Neural progenitor cell (in vitro differentiated cells): ENCODE results near the gene WBP2.

Experiments
- CTCF ChIP-seq: fragments of 200-600 bp; sonication (generic); IDR thresholded peaks from 2 replicates; pipeline ENCODE4 v1.5.1; 2017; ENCODE audit warnings: antibody characterized with exemption, mild to moderate bottlenecking
- EZH2 ChIP-seq: fragments of 200-600 bp; sonication (generic); IDR thresholded peaks from 2 replicates; pipeline ENCODE4 v1.6.1; 2017; ENCODE audit warnings: antibody characterized with exemption, mild to moderate bottlenecking, moderate library complexity
- EZH2phosphoT487 ChIP-seq: fragments of 200-600 bp; sonication (generic); IDR thresholded peaks from 2 replicates; pipeline ENCODE4 v1.6.1; 2017; ENCODE audit warnings: antibody characterized with exemption

DNA sequence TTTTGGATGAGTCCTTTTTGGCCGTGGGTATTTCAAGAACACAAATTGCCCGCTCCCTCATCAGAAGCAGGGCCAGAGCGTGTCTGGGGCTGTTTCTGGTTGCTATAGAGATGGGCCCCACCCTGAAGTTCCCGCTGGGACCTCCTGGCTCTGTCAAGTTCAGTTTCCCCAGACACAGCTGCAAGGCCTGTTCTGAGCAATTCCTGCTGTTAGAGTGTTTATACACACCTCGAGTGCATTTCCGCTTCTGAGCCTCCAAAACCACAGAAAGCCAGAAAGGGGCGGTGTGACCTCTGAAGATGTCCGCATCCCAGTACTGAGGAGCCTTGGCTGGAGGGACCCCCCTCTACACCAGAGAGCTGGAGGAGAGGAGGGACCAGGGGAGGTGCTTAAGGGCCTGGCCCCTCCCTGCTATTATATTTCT lies 9.3 kb upstream of the WBP2 start:
- TF ChIP-seq CTCF (no peak), EZH2 (no peak), EZH2phosphoT487 (no peak)
